ENCODE measurements around the gene UBE3B. TPM values are rescaled to one million over a fixed set of nuclear protein-coding genes. Genes with fewer than 3 reads are reported as not detected.

The UBE3B gene
- total and polyA plus RNA-seq, 2 donors (not counting 1 experiment from before 2014, with no cell fraction given) = 27.2 to 49.7 TPM

DNA sequence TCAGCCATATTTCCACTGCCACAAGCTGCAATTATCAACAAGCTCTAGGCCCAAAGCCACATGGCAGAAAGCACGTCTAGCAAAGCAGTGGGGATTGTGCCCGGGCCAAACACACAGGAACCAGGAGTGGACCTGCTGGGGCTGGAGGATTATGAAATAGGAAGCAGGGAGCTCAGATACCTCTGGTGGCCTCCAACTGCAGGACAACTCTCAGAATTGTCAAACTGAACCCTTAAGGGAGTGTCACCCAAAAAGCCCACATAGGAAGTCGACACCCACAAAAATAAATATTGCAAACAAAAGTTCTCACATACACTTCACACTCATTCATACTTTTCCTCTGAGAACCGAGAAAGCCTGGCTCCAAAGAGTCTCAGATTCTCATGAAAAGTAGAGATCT lies 26.5 kb upstream of the UBE3B start:
- Histone ChIP-seq H2AFZ (ENCODE audit: low read length) (no peak overlapping the region), H3K27ac (ENCODE audit: insufficient read depth, low read length) (no peak overlapping the region), H3K27me3 (ENCODE audit: control insufficient read depth, insufficient read depth, low read length) (no peaks in the 10 kb centered on the region), H3K79me2 (ENCODE audit: control insufficient read depth, insufficient read depth, low read length) (peaks cover 50% of the 10 kb centered on the region), H3K9ac (ENCODE audit: insufficient read depth, low read length) (no peak overlapping the region), H3K4me1 (ENCODE audit: control insufficient read depth, extremely low read depth, insufficient read depth, low read length) (peaks cover 6% of the 10 kb centered on the region), H3K9me3 (ENCODE audit: control insufficient read depth, insufficient read depth, low read depth, low read length) (no peaks in the 10 kb centered on the region), H3K4me3 (replicated peaks in 1 of 4; ENCODE audit: control extremely low read depth in 1 of 4, insufficient read depth in 1 of 4, low read depth in 3 of 4, low read length in 4 of 4) (no peak overlapping the region), H4K20me1 (ENCODE audit: control insufficient read depth, extremely low read depth, insufficient read depth, low read length) (no peaks in the 10 kb centered on the region), H3K4me2 (ENCODE audit: extremely low read depth, insufficient read depth, low read length) (no peak overlapping the region), H3K36me3 (ENCODE audit: control insufficient read depth, insufficient read depth, low read length) (peaks cover 27% of the 10 kb centered on the region)
- no peak for DNase-seq (ENCODE audit: low read depth in 2 of 2)
- TF ChIP-seq EZH2 (IDR thresholded peaks at IDR 0.05; ENCODE audit: low read length, missing control alignments) = no peak
- TF ChIP-seq, protein P1, sequence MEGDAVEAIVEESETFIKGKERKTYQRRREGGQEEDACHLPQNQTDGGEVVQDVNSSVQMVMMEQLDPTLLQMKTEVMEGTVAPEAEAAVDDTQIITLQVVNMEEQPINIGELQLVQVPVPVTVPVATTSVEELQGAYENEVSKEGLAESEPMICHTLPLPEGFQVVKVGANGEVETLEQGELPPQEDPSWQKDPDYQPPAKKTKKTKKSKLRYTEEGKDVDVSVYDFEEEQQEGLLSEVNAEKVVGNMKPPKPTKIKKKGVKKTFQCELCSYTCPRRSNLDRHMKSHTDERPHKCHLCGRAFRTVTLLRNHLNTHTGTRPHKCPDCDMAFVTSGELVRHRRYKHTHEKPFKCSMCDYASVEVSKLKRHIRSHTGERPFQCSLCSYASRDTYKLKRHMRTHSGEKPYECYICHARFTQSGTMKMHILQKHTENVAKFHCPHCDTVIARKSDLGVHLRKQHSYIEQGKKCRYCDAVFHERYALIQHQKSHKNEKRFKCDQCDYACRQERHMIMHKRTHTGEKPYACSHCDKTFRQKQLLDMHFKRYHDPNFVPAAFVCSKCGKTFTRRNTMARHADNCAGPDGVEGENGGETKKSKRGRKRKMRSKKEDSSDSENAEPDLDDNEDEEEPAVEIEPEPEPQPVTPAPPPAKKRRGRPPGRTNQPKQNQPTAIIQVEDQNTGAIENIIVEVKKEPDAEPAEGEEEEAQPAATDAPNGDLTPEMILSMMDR (conservative IDR thresholded peaks at IDR 0.05 in 1 of 2, IDR thresholded peaks at IDR 0.05 in 1 of 2; ENCODE audit: low read depth in 1 of 2, low read length in 2 of 2) = no peak

DNA sequence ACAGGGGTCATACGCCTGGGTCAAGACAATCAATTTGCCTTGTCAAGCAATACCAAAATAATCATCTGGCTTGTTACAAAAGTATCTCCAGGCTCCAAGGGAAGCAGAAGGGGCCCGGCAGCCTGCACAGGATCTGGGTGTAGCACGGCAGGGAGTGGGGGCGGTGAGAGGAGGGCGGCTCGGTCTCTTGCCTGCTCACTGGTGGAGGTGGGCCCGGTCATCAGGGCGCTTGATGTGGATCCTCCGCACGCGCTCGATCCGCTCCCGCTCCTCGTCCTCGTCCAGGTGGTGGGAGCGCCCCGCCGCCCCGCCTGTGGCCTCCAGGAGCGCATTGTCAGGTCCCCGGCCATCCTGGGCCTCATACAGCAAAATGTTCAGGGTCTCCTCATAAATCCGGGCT lies 26.0 kb upstream of the UBE3B start:
- Histone ChIP-seq H3K27ac (ENCODE audit: insufficient read depth, low read length) (no peak overlapping the region), H3K4me2 (ENCODE audit: extremely low read depth, insufficient read depth, low read length) (no peak overlapping the region), H3K9me3 (ENCODE audit: control insufficient read depth, insufficient read depth, low read depth, low read length) (no peaks in the 10 kb centered on the region), H3K36me3 (ENCODE audit: control insufficient read depth, insufficient read depth, low read length) (peaks cover 29% of the 10 kb centered on the region), H4K20me1 (ENCODE audit: control insufficient read depth, extremely low read depth, insufficient read depth, low read length) (no peaks in the 10 kb centered on the region), H3K27me3 (ENCODE audit: control insufficient read depth, insufficient read depth, low read length) (no peaks in the 10 kb centered on the region), H3K9ac (ENCODE audit: insufficient read depth, low read length) (no peak overlapping the region), H3K79me2 (ENCODE audit: control insufficient read depth, insufficient read depth, low read length) (peaks cover 54% of the 10 kb centered on the region), H2AFZ (ENCODE audit: low read length) (no peak overlapping the region), H3K4me3 (replicated peaks in 1 of 4; ENCODE audit: control extremely low read depth in 1 of 4, insufficient read depth in 1 of 4, low read depth in 3 of 4, low read length in 4 of 4) (no peak overlapping the region), H3K4me1 (ENCODE audit: control insufficient read depth, extremely low read depth, insufficient read depth, low read length) (peaks cover 6% of the 10 kb centered on the region)
- DNase-seq (ENCODE audit: low read depth in 2 of 2) = no peak
- no peak for TF ChIP-seq EZH2 (IDR thresholded peaks at IDR 0.05; ENCODE audit: low read length, missing control alignments)
- TF ChIP-seq, protein P1 (conservative IDR thresholded peaks at IDR 0.05 in 1 of 2, IDR thresholded peaks at IDR 0.05 in 1 of 2; ENCODE audit: low read depth in 1 of 2, low read length in 2 of 2) = no peak

DNA sequence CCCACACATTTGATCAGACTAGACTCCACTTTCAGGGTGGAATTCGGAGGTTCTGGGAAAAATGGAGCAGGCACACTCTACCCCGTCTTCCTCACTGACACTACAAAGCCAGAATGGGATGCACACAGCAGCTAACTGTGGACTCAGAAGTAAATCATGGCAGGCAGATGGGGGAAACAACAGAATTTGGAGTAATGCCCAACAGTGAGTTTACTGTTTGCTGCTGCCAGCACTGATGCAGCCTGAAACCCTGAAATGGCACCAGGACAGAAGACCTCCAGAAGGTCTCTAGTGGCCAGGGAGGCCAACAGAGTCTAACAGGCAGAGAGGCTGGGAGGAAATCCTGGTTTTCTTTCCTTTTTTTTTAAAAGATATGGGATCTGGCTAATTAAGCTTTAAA lies 24.9 kb upstream of the UBE3B start:
- H3K27ac ChIP-seq (ENCODE audit: insufficient read depth, low read length) = no peak overlapping the region
- DNase-seq (ENCODE audit: low read depth in 2 of 2) = no peak
- no peaks in the 10 kb centered on the region for H4K20me1 ChIP-seq (ENCODE audit: control insufficient read depth, extremely low read depth, insufficient read depth, low read length)

More for the DNA sequence above, 24.9 kb upstream of the UBE3B start:
- Histone ChIP-seq H2AFZ (ENCODE audit: low read length) (no peak overlapping the region), H3K9ac (ENCODE audit: insufficient read depth, low read length) (no peak overlapping the region), H3K9me3 (ENCODE audit: control insufficient read depth, insufficient read depth, low read depth, low read length) (no peaks in the 10 kb centered on the region), H3K36me3 (ENCODE audit: control insufficient read depth, insufficient read depth, low read length) (peaks cover 30% of the 10 kb centered on the region), H3K4me1 (ENCODE audit: control insufficient read depth, extremely low read depth, insufficient read depth, low read length) (peaks cover 6% of the 10 kb centered on the region), H3K79me2 (ENCODE audit: control insufficient read depth, insufficient read depth, low read length) (peaks cover 59% of the 10 kb centered on the region), H3K4me2 (ENCODE audit: extremely low read depth, insufficient read depth, low read length) (no peak overlapping the region), H3K27me3 (ENCODE audit: control insufficient read depth, insufficient read depth, low read length) (no peaks in the 10 kb centered on the region), H3K4me3 (replicated peaks in 1 of 4; ENCODE audit: control extremely low read depth in 1 of 4, insufficient read depth in 1 of 4, low read depth in 3 of 4, low read length in 4 of 4) (no peak overlapping the region)
- no peak for TF ChIP-seq EZH2 (IDR thresholded peaks at IDR 0.05; ENCODE audit: low read length, missing control alignments)
- TF ChIP-seq, protein P1 (conservative IDR thresholded peaks at IDR 0.05 in 1 of 2, IDR thresholded peaks at IDR 0.05 in 1 of 2; ENCODE audit: low read depth in 1 of 2, low read length in 2 of 2) = no peak

Data from fibroblast of lung (primary cell).